ENCODE results near the gene APOO. TPM values are rescaled to one million over a fixed set of nuclear protein-coding genes. Genes with fewer than 3 reads are reported as not detected.

Gene APOO
- total and polyA plus RNA-seq, 2 of the 13 experiments (the other 11 are each of a cell fraction or from before 2014, with no cell fraction given): 9.7 to 22.1 TPM

- TF ChIP-seq KLF16 (CRISPR knock-in tag; IDR thresholded peaks at IDR 0.05) (0 out of 4 replicates have a peak, but pooled peaks of 1 of the 2 experiments have one; percentile 25), ZNF577 (CRISPR knock-in tag; IDR thresholded peaks at IDR 0.05; ENCODE audit: borderline replicate concordance, low read depth) (no peak), PAXIP1 (CRISPR knock-in tag; conservative IDR thresholded peaks at IDR 0.05) (0 out of 2 replicates have a peak, but pooled peaks have one; percentile 29), AGO2 (optimal IDR thresholded peaks at IDR 0.05; ENCODE audit: low read depth, low read length) (peak; percentile 25), HMG20B (CRISPR knock-in tag; conservative IDR thresholded peaks at IDR 0.05) (no peak), ZNF331 (CRISPR knock-in tag; IDR thresholded peaks at IDR 0.05) (no peak), CEBPB (IDR thresholded peaks at IDR 0.05; ENCODE audit: borderline replicate concordance, low read depth, low read length) (peak; percentile 74), CEBPZ (IDR thresholded peaks at IDR 0.05; ENCODE audit: low read length) (no peak), CEBPG (CRISPR knock-in tag; IDR thresholded peaks at IDR 0.05) (peak; percentile 60; the same call in 1 of the 2 replicates), CAMTA2 (CRISPR knock-in tag; IDR thresholded peaks at IDR 0.05; ENCODE audit: borderline replicate concordance) (no peak), ATM (IDR thresholded peaks at IDR 0.05; ENCODE audit: borderline replicate concordance) (no peak), RFX5 (IDR thresholded peaks at IDR 0.05; ENCODE audit: low read depth, low read length) (no peak), PRMT3 (CRISPR knock-in tag; IDR thresholded peaks at IDR 0.05; ENCODE audit: borderline replicate concordance, low read depth) (no peak), ZNF205 (CRISPR knock-in tag; IDR thresholded peaks at IDR 0.05) (no peak), SALL2 (CRISPR knock-in tag; IDR thresholded peaks at IDR 0.05) (no peak), IRF1 (CRISPR knock-in tag; IDR thresholded peaks at IDR 0.05; ENCODE audit: low read depth) (no peak), ZNF354B (CRISPR knock-in tag; IDR thresholded peaks at IDR 0.05) (no peak), NR2C2 (CRISPR knock-in tag; IDR thresholded peaks at IDR 0.05; ENCODE audit: borderline replicate concordance) (0 out of 2 replicates have a peak, but pooled peaks have one; percentile 15), TOPORS (CRISPR knock-in tag; IDR thresholded peaks at IDR 0.05) (no peak), ZNF567 (CRISPR knock-in tag; IDR thresholded peaks at IDR 0.05; ENCODE audit: borderline replicate concordance) (no peak), ZNF749 (CRISPR knock-in tag; IDR thresholded peaks at IDR 0.05; ENCODE audit: borderline replicate concordance) (no peak)
These were observed 123.0 kb downstream of the APOO start (continued) for GRCh38 chrX:23784470-23785331.
